BLaER1 treated with 17β-estradiol and CSF1 and Interleukin-3, amounts not matched to agents 10 nM and 100 nM (cell line): Measurements from ENCODE around the gene RHBDF2.

Experiments
- H3K27ac ChIP-seq, 11 experiments: shearing (Covaris generic); formaldehyde crosslinking; 2 replicates each; pipeline ENCODE4 v1.8.1; 2022
- H3K27me3 ChIP-seq, 11 experiments: shearing (Covaris generic); formaldehyde crosslinking; 2 replicates each; pipeline ENCODE4 v1.8.1; 2022
- H3K36me3 ChIP-seq, 11 experiments: shearing (Covaris generic); formaldehyde crosslinking; 2 replicates each; pipeline ENCODE4 v1.8.1; 2022
- H3K4me1 ChIP-seq, 10 experiments: shearing (Covaris generic); formaldehyde crosslinking; 2 replicates each; pipeline ENCODE4 v1.8.1; 2022
- H3K4me2 ChIP-seq, 11 experiments: shearing (Covaris generic); formaldehyde crosslinking; 2 replicates each; pipeline ENCODE4 v1.8.1; 2022
- H3K4me3 ChIP-seq, 10 experiments: shearing (Covaris generic); formaldehyde crosslinking; 2 replicates each; pipeline ENCODE4 v1.8.1; 2022
- H3K9ac ChIP-seq, 11 experiments: shearing (Covaris generic); formaldehyde crosslinking; 2 replicates each; pipeline ENCODE4 v1.8.1; 2022
- H3K9me3 ChIP-seq, 11 experiments: shearing (Covaris generic); formaldehyde crosslinking; replicated peaks in 1 of 11; 2 replicates each; pipeline ENCODE4 v1.8.1; 2022
- H4K20me1 ChIP-seq, 11 experiments: shearing (Covaris generic); formaldehyde crosslinking; 2 replicates each; pipeline ENCODE4 v1.8.1; 2022
- Cebpa-rat ChIP-seq, 11 experiments: shearing (Covaris generic); IDR thresholded peaks; 2 replicates each; pipeline ENCODE4 v1.8.1; 2022

The RHBDF2 gene

DNA sequence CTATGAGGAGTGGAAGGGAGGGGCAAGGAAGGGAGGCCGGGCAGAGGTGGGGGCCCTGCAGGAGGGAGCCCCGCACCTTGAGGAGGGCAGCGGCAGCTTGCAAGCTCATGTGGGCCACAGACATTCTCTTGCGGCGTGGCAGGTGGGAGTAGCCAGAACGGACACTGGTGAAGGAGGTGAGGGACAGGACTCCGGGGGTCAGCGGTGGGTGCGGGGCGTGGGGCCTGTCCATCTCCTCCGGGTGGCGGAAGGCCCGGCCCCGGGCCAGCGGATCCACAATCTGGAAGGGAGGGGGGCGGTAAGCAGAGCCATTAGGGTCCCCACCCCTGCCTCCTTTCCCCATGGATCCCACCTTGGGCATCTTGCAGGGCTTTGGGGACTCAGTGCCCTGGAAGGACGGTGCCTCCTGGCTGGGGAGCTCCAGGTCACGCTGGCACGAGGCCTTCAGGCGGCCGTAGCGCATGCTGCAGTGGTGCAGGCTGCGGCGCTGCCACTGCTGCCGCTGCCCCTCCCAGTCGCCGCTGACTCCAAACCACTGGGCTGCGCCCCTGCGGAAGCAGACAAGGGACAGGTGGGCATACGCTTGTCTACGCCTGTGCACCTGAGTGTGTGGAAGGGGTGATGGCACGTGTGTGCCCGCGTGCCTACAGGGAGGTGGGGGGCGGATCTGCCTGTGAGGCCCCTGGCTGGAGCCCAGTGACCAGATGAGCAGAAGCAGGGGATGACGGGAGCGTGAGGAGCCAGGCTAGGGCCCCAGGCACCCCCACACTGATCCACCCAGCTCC lies 22.3 kb downstream of the RHBDF2 start:
- peak overlapping the region; percentile 19 to 67 (median 60); a peak in 18 of 22 replicates for H3K9ac ChIP-seq
- no peaks in the 10 kb centered on the region for H3K27me3 ChIP-seq
- no peak for TF ChIP-seq Cebpa-rat (IDR thresholded peaks at IDR 0.05)
- H4K20me1 ChIP-seq, result peaks cover 0 to under 1% (median 0%) of the 10 kb centered on the region in 11 experiments; a peak in 2 of 22 replicates
- H3K4me3 ChIP-seq, result peak overlapping the region in 2 of 10 experiments; percentile 29 to 34; a peak in 1 of 20 replicates
- H3K27ac ChIP-seq, result peak overlapping the region in 10 of 11 experiments; percentile 37 to 97 (median 91); a peak in 19 of 22 replicates
- H3K9me3 ChIP-seq, result no peaks in the 10 kb centered on the region
- peaks cover 70 to 87% (median 76%) of the 10 kb centered on the region in 10 experiments for H3K4me1 ChIP-seq
- peaks cover 25 to 78% (median 53%) of the 10 kb centered on the region in 11 experiments for H3K36me3 ChIP-seq
- peak overlapping the region; percentile 74 to 97 (median 90) for H3K4me2 ChIP-seq

DNA sequence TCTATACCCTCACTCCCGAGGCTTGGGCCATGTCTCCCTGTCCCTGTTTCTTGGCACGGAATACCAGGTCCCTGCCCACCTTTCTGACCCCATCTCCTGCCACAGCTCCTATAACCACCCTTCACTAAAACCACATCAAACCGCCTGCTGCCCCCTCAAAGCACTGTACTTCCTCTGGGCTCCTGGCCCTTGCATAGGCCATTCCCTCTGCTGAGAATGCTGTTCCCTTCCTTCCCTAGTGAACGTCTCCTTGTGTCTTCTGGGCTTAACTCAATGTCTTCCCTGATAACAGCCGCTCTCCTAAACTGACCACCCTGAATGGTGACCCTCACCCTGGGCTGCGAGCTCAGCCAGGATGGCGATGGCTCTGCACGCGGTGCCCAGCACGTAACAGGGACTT lies 23.1 kb downstream of the RHBDF2 start:
- no peaks in the 10 kb centered on the region for H3K27me3 ChIP-seq
- peak overlapping the region; percentile 57 to 97 (median 90); a peak in 21 of 22 replicates for H3K4me2 ChIP-seq
- H3K9ac ChIP-seq, result peak overlapping the region in 10 of 11 experiments; percentile 14 to 66 (median 44); a peak in 13 of 22 replicates
- TF ChIP-seq Cebpa-rat (IDR thresholded peaks at IDR 0.05), result no peak
- no peaks in the 10 kb centered on the region for H3K9me3 ChIP-seq
- H4K20me1 ChIP-seq, result peaks cover 0 to 9% (median 0%) of the 10 kb centered on the region in 11 experiments; a peak in 2 of 22 replicates
- peaks cover 62 to 79% (median 67%) of the 10 kb centered on the region in 10 experiments for H3K4me1 ChIP-seq
- H3K36me3 ChIP-seq, result peaks cover 33 to 78% (median 59%) of the 10 kb centered on the region in 11 experiments
- H3K27ac ChIP-seq, result peak overlapping the region in 10 of 11 experiments; percentile 0 to 97 (median 52); a peak in 13 of 22 replicates
- peak overlapping the region in 1 of 10 experiments; percentile 47; a peak in 2 of 20 replicates for H3K4me3 ChIP-seq

DNA sequence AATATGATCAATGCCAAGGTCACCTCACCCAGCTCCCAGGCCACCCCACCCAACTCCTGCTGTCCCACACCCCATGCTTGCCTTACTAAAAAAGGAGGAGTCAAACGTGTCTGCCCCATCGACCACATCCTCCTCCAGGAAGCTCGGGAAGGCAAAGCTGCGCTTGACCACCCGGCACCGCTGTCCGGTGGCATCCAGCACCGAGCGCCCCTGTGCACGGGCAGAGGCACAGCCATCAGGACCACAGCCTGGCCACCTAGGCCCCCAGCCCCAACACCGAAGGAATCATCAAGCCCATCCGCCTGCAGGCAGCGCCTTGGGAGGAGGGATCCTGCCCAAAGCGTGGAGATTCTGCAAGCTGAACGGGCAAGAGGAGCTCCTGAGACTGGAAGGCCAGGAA lies 23.6 kb downstream of the RHBDF2 start:
- Histone ChIP-seq H3K9me3 (no peaks in the 10 kb centered on the region), H3K4me3 (peak overlapping the region in 3 of 10 experiments; percentile 12 to 47 (median 12); a peak in 3 of 20 replicates), H3K9ac (peak overlapping the region; percentile 14 to 54 (median 44); a peak in 16 of 22 replicates), H3K36me3 (peaks cover 38 to 81% (median 64%) of the 10 kb centered on the region in 11 experiments), H3K27ac (peak overlapping the region in 9 of 11 experiments; percentile 31 to 97 (median 60); a peak in 16 of 22 replicates), H3K4me2 (peak overlapping the region; percentile 57 to 97 (median 90)), H4K20me1 (peaks cover 0 to 14% (median 0%) of the 10 kb centered on the region in 11 experiments; a peak in 4 of 22 replicates), H3K27me3 (no peaks in the 10 kb centered on the region), H3K4me1 (peaks cover 57 to 74% (median 62%) of the 10 kb centered on the region in 10 experiments)
- TF ChIP-seq Cebpa-rat (IDR thresholded peaks at IDR 0.05), result no peak

DNA sequence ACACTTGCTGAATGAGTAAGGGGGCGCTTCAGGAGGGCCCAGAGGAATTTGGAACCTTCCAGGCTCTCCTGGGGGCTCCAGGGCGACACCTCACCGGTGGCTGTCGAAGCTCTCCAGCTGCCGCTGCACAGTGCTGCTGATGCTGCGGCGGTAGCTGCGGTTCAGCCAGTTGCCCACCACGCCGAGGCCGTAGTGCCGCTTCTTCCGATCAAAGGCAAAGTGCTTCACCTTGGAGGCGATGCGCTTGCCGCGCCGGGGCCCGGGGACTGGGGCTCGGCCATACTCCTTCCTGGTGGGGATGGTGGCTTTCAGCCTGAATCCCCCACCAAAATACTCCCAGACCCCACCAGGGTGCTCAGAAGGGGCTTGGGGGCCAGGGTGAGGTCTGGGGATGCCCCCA lies 24.5 kb downstream of the RHBDF2 start:
- H3K4me1 ChIP-seq, result peaks cover 49 to 65% (median 54%) of the 10 kb centered on the region in 10 experiments
- H3K4me3 ChIP-seq, result no peak overlapping the region
- peaks cover 0 to 22% (median 0%) of the 10 kb centered on the region in 11 experiments; a peak in 5 of 22 replicates for H4K20me1 ChIP-seq
- H3K9ac ChIP-seq, result peak overlapping the region in 7 of 11 experiments; percentile 9 to 54 (median 44); a peak in 9 of 22 replicates
- TF ChIP-seq Cebpa-rat (IDR thresholded peaks at IDR 0.05), result no peak
- H3K27ac ChIP-seq, result peak overlapping the region in 8 of 11 experiments; percentile 36 to 97 (median 60); a peak in 13 of 22 replicates
- no peaks in the 10 kb centered on the region for H3K9me3 ChIP-seq
- no peaks in the 10 kb centered on the region for H3K27me3 ChIP-seq
- H3K36me3 ChIP-seq, result peaks cover 47 to 89% (median 72%) of the 10 kb centered on the region in 11 experiments
- H3K4me2 ChIP-seq, result peak overlapping the region in 10 of 11 experiments; percentile 69 to 97 (median 90); a peak in 17 of 22 replicates

DNA sequence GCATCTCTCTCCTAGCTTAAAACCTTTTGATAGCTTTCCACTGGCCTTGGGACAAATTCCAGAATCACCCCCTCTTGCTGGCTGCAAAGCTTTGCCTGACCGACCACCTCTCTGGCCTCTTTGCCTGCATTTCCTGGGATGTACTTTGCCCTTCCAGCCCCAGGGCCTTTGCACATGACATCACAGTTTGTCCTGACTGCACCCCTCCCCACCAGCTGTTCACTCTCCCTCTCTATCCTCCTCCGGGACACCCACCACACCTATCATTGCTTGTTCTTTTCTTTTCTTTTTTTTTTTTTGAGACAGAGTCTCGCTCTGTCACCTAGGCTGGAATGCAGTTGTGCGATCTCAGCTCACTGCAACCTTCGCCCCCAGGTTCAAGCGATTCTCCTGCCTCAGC lies 25.9 kb downstream of the RHBDF2 start:
- TF ChIP-seq Cebpa-rat (IDR thresholded peaks at IDR 0.05), result no peak
- H3K36me3 ChIP-seq, result peaks cover 56 to 96% (median 86%) of the 10 kb centered on the region in 11 experiments
- H3K27me3 ChIP-seq, result no peaks in the 10 kb centered on the region
- H3K27ac ChIP-seq, result no peak overlapping the region
- no peak overlapping the region for H3K4me2 ChIP-seq
- H3K4me1 ChIP-seq, result peaks cover 34 to 51% (median 39%) of the 10 kb centered on the region in 10 experiments
- no peak overlapping the region for H3K4me3 ChIP-seq
- H3K9me3 ChIP-seq, result no peaks in the 10 kb centered on the region
- H4K20me1 ChIP-seq, result peaks cover 0 to 35% (median 0%) of the 10 kb centered on the region in 11 experiments; a peak in 5 of 22 replicates
- H3K9ac ChIP-seq, result no peak overlapping the region

DNA sequence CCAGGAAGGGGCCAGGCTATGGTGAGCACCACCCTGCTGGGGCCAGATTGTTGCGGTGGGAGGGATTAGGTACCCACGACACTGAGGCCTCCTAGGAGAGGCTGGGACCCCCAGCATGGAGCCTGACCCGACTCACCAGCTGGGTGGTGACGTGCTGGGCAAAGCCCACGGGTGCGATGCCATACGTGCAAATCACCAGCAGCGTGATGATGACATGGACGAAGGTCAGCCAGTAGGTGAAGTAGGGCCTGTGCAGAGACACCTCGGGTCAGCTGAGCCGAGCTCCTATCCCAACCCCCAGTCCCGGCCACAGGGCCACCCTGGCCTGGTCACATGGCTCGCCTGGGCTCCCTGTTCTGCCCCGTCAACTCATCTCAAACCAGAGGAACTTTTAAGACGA lies 26.3 kb downstream of the RHBDF2 start:
- Histone ChIP-seq H3K27ac (peak overlapping the region in 2 of 11 experiments; percentile 16 to 20; a peak in 1 of 22 replicates), H4K20me1 (peaks cover 0 to 37% (median 0%) of the 10 kb centered on the region in 11 experiments; a peak in 5 of 22 replicates), H3K4me2 (no peak overlapping the region), H3K4me1 (peaks cover 31 to 47% (median 35%) of the 10 kb centered on the region in 10 experiments), H3K9ac (no peak overlapping the region; a peak in 1 of 22 replicates), H3K27me3 (no peaks in the 10 kb centered on the region), H3K36me3 (peaks cover 56 to 98% (median 91%) of the 10 kb centered on the region in 11 experiments), H3K9me3 (no peaks in the 10 kb centered on the region), H3K4me3 (no peak overlapping the region)
- no peak for TF ChIP-seq Cebpa-rat (IDR thresholded peaks at IDR 0.05)

DNA sequence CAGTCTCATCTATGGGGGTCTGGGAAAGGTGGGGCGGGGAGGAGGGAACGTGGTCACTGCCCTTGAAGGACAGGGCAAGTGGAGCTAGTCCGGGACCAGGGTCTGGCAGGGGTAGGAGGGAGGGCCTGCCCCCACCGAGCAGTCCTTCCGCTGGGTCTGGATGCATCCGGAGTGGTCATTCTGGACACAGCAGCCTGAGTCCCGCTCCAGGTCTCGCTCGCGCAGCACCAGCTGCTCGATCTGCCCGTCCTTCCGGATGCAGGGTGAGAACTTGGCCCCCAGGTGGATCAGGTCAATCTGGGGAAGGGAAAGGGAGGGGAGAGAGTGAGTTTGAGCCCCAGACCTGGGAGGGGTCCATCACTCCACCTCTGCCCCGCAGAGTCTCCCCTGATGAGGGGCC lies 27.0 kb downstream of the RHBDF2 start:
- no peak overlapping the region for H3K4me2 ChIP-seq
- no peaks in the 10 kb centered on the region for H3K9me3 ChIP-seq
- no peak overlapping the region for H3K4me3 ChIP-seq
- H3K27ac ChIP-seq, result peak overlapping the region in 2 of 11 experiments; percentile 9 to 16; a peak in 3 of 22 replicates
- no peak for TF ChIP-seq Cebpa-rat (IDR thresholded peaks at IDR 0.05)
- H3K4me1 ChIP-seq, result peaks cover 25 to 46% (median 30%) of the 10 kb centered on the region in 10 experiments
- H3K27me3 ChIP-seq, result no peaks in the 10 kb centered on the region
- H3K36me3 ChIP-seq, result peaks cover 57 to 100% (median 94%) of the 10 kb centered on the region in 11 experiments
- peak overlapping the region in 2 of 11 experiments; percentile 19 to 34; a peak in 2 of 22 replicates for H3K9ac ChIP-seq
- peaks cover 0 to 38% (median 0%) of the 10 kb centered on the region in 11 experiments; a peak in 5 of 22 replicates for H4K20me1 ChIP-seq

DNA sequence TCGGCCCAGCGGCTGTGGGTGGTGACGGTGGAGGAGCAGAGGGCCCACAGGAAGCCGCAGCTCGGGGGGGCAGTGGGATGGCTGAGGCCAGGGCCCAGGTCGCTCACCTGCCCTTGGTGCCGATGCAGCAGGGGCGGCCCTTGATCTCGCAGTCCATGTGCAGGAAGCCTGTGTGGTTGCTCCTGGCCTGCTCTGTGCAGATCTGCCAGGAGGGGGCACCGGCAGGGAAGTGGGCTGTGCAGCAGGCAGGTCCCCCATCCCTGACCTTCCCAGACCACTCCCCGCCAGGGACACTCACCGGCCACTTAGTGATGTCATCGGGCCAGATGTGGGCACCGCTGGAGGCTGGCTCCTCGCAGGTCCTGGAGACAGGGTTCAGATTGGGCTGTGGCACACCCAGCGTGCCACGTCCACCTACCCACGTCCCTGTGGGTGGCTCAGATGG lies 27.7 kb downstream of the RHBDF2 start:
- Histone ChIP-seq H3K9me3 (no peaks in the 10 kb centered on the region), H3K36me3 (peaks cover 52 to 100% (median 88%) of the 10 kb centered on the region in 11 experiments), H3K4me1 (peaks cover 22 to 46% (median 26%) of the 10 kb centered on the region in 10 experiments), H3K27me3 (no peaks in the 10 kb centered on the region), H4K20me1 (peaks cover 0 to 44% (median 0%) of the 10 kb centered on the region in 11 experiments; a peak in 5 of 22 replicates), H3K4me2 (no peak overlapping the region), H3K4me3 (no peak overlapping the region), H3K27ac (no peak overlapping the region), H3K9ac (peak overlapping the region in 1 of 11 experiments; percentile 19; a peak in 2 of 22 replicates)
- no peak for TF ChIP-seq Cebpa-rat (IDR thresholded peaks at IDR 0.05)
